SH-SY5Y (cell line): ENCODE results near the gene UBE2G2.

Source experiments
- GATA2 ChIP-seq: IDR thresholded peaks from 2 replicates; pipeline ENCODE4 v1.6.1; 2011; ENCODE audit warnings: mild to moderate bottlenecking, low read depth, low read length
- GATA3 ChIP-seq: IDR thresholded peaks from 2 replicates; pipeline ENCODE4 v1.6.1; 2011; ENCODE audit warnings: low read depth, mild to moderate bottlenecking, low read length, moderate library complexity

GRCh38 chr21:44823179-44823660, 21.6 kb upstream of the UBE2G2 start:
- no peak for TF ChIP-seq GATA2
- TF ChIP-seq GATA3 = no peak
